H9 (cell line): ENCODE measurements around the gene WSCD2. TPM values are rescaled to one million over a fixed set of nuclear protein-coding genes. Genes with fewer than 3 reads are reported as not detected.

Experiments
- DNase-seq: peaks from one replicate; pipeline ENCODE4 v3.0.0-alpha.2; 2017
- H2AFZ ChIP-seq: one replicate; pipeline ENCODE4 v1.6.1; 2013; ENCODE audit warnings: mild to moderate bottlenecking, low read length, control low read depth, moderate library complexity
- H2AK5ac ChIP-seq: 2 replicates; pipeline ENCODE4 v1.6.1; 2013; ENCODE audit warnings: low read length, control low read depth, mixed read lengths; ENCODE audit not compliant: insufficient read length
- H2BK120ac ChIP-seq: one replicate; pipeline ENCODE4 v1.6.1; 2013; ENCODE audit warnings: low read depth, mild to moderate bottlenecking, low read length, control low read depth, inconsistent platforms; ENCODE audit not compliant: poor library complexity, severe bottlenecking
- H2BK12ac ChIP-seq: 2 replicates; pipeline ENCODE4 v1.6.1; 2013; ENCODE audit warnings: low read length, control low read depth, mixed read lengths, low read depth; ENCODE audit not compliant: insufficient read length
- H2BK15ac ChIP-seq: 2 replicates; pipeline ENCODE4 v1.6.1; 2013; ENCODE audit warnings: low read depth, low read length, control low read depth
- H2BK20ac ChIP-seq: one replicate; pipeline ENCODE4 v1.6.1; 2013; ENCODE audit warnings: low read depth, mild to moderate bottlenecking, low read length, control low read depth, inconsistent platforms; ENCODE audit not compliant: poor library complexity, severe bottlenecking
- H2BK5ac ChIP-seq: 2 replicates; pipeline ENCODE4 v1.6.1; 2013; ENCODE audit warnings: low read length, control low read depth, mixed read lengths; ENCODE audit not compliant: insufficient read length
- H3K14ac ChIP-seq: 2 replicates; pipeline ENCODE4 v1.6.1; 2013; ENCODE audit warnings: low read length, control low read depth; ENCODE audit not compliant: insufficient read depth
- H3K18ac ChIP-seq: 2 replicates; pipeline ENCODE4 v1.6.1; 2013; ENCODE audit warnings: low read depth, mild to moderate bottlenecking, mixed read lengths, low read length, control low read depth; ENCODE audit not compliant: insufficient read length
- H3K23ac ChIP-seq: 2 replicates; pipeline ENCODE4 v1.6.1; 2013; ENCODE audit warnings: low read length, control low read depth, mixed read lengths, low read depth; ENCODE audit not compliant: insufficient read length
- H3K23me2 ChIP-seq: 2 replicates; pipeline ENCODE4 v1.6.1; 2013; ENCODE audit warnings: low read depth, mild to moderate bottlenecking, mixed read lengths, low read length, control low read depth; ENCODE audit not compliant: insufficient read length, poor library complexity, severe bottlenecking
- H3K27ac ChIP-seq: 2 replicates; pipeline ENCODE4 v1.5.1; 2013; ENCODE audit warnings: low read length, control low read depth, mixed read lengths, low read depth; ENCODE audit not compliant: insufficient read length
- H3K27me3 ChIP-seq: 2 replicates; pipeline ENCODE4 v1.6.1; 2013; ENCODE audit warnings: low read length, control low read depth, inconsistent platforms; ENCODE audit not compliant: insufficient read depth
- H3K4ac ChIP-seq: 2 replicates; pipeline ENCODE4 v1.6.1; 2013; ENCODE audit warnings: low read depth, mild to moderate bottlenecking, control low read depth, inconsistent platforms, low read length, moderate library complexity
- H3K4me1 ChIP-seq: 2 replicates; pipeline ENCODE4 v1.6.1; 2013; ENCODE audit warnings: low read length, control low read depth, inconsistent platforms; ENCODE audit not compliant: insufficient read depth
- H3K4me2 ChIP-seq: 2 replicates; pipeline ENCODE4 v1.6.1; 2013; ENCODE audit warnings: low read length, control low read depth, mixed read lengths; ENCODE audit not compliant: insufficient read length, insufficient read depth
- H3K56ac ChIP-seq: 2 replicates; pipeline ENCODE4 v1.6.1; 2013; ENCODE audit warnings: low read depth, mild to moderate bottlenecking, mixed read lengths, low read length, control low read depth; ENCODE audit not compliant: insufficient read length
- H3K79me1 ChIP-seq: 2 replicates; pipeline ENCODE4 v1.6.1; 2013; ENCODE audit warnings: low read depth, mild to moderate bottlenecking, moderate library complexity, low read length, control low read depth, inconsistent platforms; ENCODE audit not compliant: insufficient read depth, poor library complexity, severe bottlenecking
- H3K79me2 ChIP-seq: 2 replicates; pipeline ENCODE4 v1.6.1; 2013; ENCODE audit warnings: low read length, control low read depth, inconsistent platforms; ENCODE audit not compliant: insufficient read depth
- H3K9ac ChIP-seq: 2 replicates; pipeline ENCODE4 v1.6.1; 2013; ENCODE audit warnings: low read length, control low read depth, mixed read lengths; ENCODE audit not compliant: insufficient read length; ENCODE audit errors: extremely low read depth
- H3K9me3 ChIP-seq: one replicate; pipeline ENCODE4 v1.6.1; 2013; ENCODE audit warnings: low read depth, low read length, inconsistent platforms; ENCODE audit not compliant: control insufficient read depth
- H3T11ph ChIP-seq: one replicate; pipeline ENCODE4 v1.6.1; 2013; ENCODE audit warnings: mild to moderate bottlenecking, low read length, control low read depth, inconsistent platforms
- H4K20me1 ChIP-seq: one replicate; pipeline ENCODE4 v1.6.1; 2013; ENCODE audit not compliant: control insufficient read depth, insufficient read length, insufficient read depth
- H4K5ac ChIP-seq: 2 replicates; pipeline ENCODE4 v1.6.1; 2013; ENCODE audit warnings: low read depth, mild to moderate bottlenecking, mixed read lengths, low read length, control low read depth; ENCODE audit not compliant: insufficient read length
- H4K8ac ChIP-seq: replicated peaks from 2 replicates; pipeline ENCODE4 v1.6.1; 2013; ENCODE audit warnings: low read length, control low read depth, mixed read lengths, low read depth; ENCODE audit not compliant: insufficient read length
- H4K91ac ChIP-seq: 2 replicates; pipeline ENCODE4 v1.6.1; 2013; ENCODE audit warnings: low read depth, mild to moderate bottlenecking, moderate library complexity, mixed read lengths, low read length, control low read depth; ENCODE audit not compliant: insufficient read length
- H3K27ac Mint-ChIP-seq, 3 experiments: 2 replicates in 2 of 3; 3 replicates in 1 of 3; pipeline ENCODE4 v1.8.0; 2020 to 2021; ENCODE audit warnings: mixed read lengths in 3 of 3, mild to moderate bottlenecking in 1 of 3, moderate library complexity in 1 of 3
- H3K27me3 Mint-ChIP-seq: 2 replicates; pipeline ENCODE4 v1.8.0; 2021; ENCODE audit warnings: low read depth, mild to moderate bottlenecking, moderate library complexity, mixed read lengths
- H3K36me3 Mint-ChIP-seq, 3 experiments: 2 replicates in 2 of 3; 3 replicates in 1 of 3; pipeline ENCODE4 v1.8.0; 2020 to 2021; ENCODE audit warnings: low read depth in 3 of 3, mixed read lengths in 3 of 3; ENCODE audit not compliant: insufficient read depth in 1 of 3
- H3K4me1 Mint-ChIP-seq, 2 experiments: 2 replicates each; pipeline ENCODE4 v1.8.0; 2020; ENCODE audit warnings: mixed read lengths in 2 of 2
- H3K4me3 Mint-ChIP-seq, 2 experiments: 2 replicates in 1 of 2; 3 replicates in 1 of 2; pipeline ENCODE4 v1.8.0; 2020 to 2021; ENCODE audit warnings: mild to moderate bottlenecking in 2 of 2, mixed read lengths in 2 of 2, moderate library complexity in 1 of 2
- H3K9me3 Mint-ChIP-seq, 2 experiments: 2 replicates in 1 of 2; 3 replicates in 1 of 2; pipeline ENCODE4 v1.8.0; 2020; ENCODE audit warnings: mild to moderate bottlenecking in 2 of 2, mixed read lengths in 2 of 2, moderate library complexity in 1 of 2
- CTCF ChIP-seq: fragments of 200-600 bp; sonication (generic); conservative IDR thresholded peaks from 3 replicates; pipeline ENCODE4 v1.8.0; 2021; ENCODE audit warnings: antibody characterized with exemption, mild to moderate bottlenecking
- WGBS: extraction: QIAGEN DNeasy Blood & Tissue Kit; methylation state at CpG from one replicate; pipeline ENCODE4 v1.1.7; 2013; ENCODE audit warnings: missing lambda C conversion rate, low lambda C conversion rate, mixed read lengths; ENCODE audit not compliant: insufficient read length; ENCODE audit errors: extremely low coverage; 5-methylcytosine and 5-hydroxymethylcytosine counted together
- total RNA-seq: library from RNA; stranded (reverse); gene quantifications from 2 replicates; pipeline ENCODE4 v1.2.1, GENCODE V29; 2021

Gene WSCD2
- total RNA-seq, 1 experiment from 2014 or later: 0.92 TPM

GRCh38 chr12:108196921-108197320 is 67.8 kb downstream of the WSCD2 start:
- no peaks in the 10 kb centered on the region for H3K79me2 ChIP-seq
- no peak overlapping the region for H3T11ph ChIP-seq
- no peak for TF ChIP-seq CTCF
- no peak overlapping the region for H2AK5ac ChIP-seq
- no peaks in the 10 kb centered on the region for H3K9me3 Mint-ChIP-seq
- H3K23me2 ChIP-seq: no peaks in the 10 kb centered on the region
- no peaks in the 10 kb centered on the region for H3K79me1 ChIP-seq
- no peak overlapping the region for H3K4me3 Mint-ChIP-seq
- no peak overlapping the region for H3K27ac ChIP-seq
- H3K27ac Mint-ChIP-seq: no peak overlapping the region
- H3K27me3 ChIP-seq: no peaks in the 10 kb centered on the region
- H2BK120ac ChIP-seq: no peak overlapping the region
- no peak for DNase-seq
- no peak overlapping the region for H3K18ac ChIP-seq
- H4K20me1 ChIP-seq: no peaks in the 10 kb centered on the region
- H3K14ac ChIP-seq: no peak overlapping the region
- H3K56ac ChIP-seq: no peak overlapping the region
- no peak overlapping the region for H3K4me2 ChIP-seq
- H3K4ac ChIP-seq: no peak overlapping the region
- H3K27me3 Mint-ChIP-seq: peaks cover 7% of the 10 kb centered on the region
- H4K8ac ChIP-seq: no peak overlapping the region
- H3K23ac ChIP-seq: no peak overlapping the region
- H2BK15ac ChIP-seq: no peak overlapping the region
- H4K5ac ChIP-seq: no peak overlapping the region
- no peak overlapping the region for H2BK5ac ChIP-seq
- no peak overlapping the region for H2BK12ac ChIP-seq
- WGBS: no CpG with 5 or more reads among the region's 2 CpGs
- no peaks in the 10 kb centered on the region for H3K4me1 ChIP-seq
- H3K4me1 Mint-ChIP-seq: peaks cover 9 to 10% of the 10 kb centered on the region in 2 experiments
- no peak overlapping the region for H2AFZ ChIP-seq
- no peak overlapping the region for H3K9ac ChIP-seq
- no peaks in the 10 kb centered on the region for H3K36me3 Mint-ChIP-seq
- no peaks in the 10 kb centered on the region for H3K9me3 ChIP-seq
- no peak overlapping the region for H4K91ac ChIP-seq
- H2BK20ac ChIP-seq: no peak overlapping the region
